Measurements from ENCODE around the gene CMKLR1. TPM values are rescaled to one million over a fixed set of nuclear protein-coding genes. Genes with fewer than 3 reads are reported as not detected.

The CMKLR1 gene
- total and polyA plus RNA-seq, 2 donors (not counting 1 experiment from before 2014, with no cell fraction given) = 0.06 to 0.54 TPM

GRCh38 chr12:108327621-108328344 is 11.3 kb downstream of the CMKLR1 start:
- H3K9me3 ChIP-seq (ENCODE audit: control extremely low read depth in 1 of 3, control insufficient read depth in 2 of 3, insufficient read depth in 1 of 3, low read length in 2 of 3) = no peaks in the 10 kb centered on the region
- H3K79me2 ChIP-seq (ENCODE audit: control insufficient read depth, insufficient read depth, low read length) = no peaks in the 10 kb centered on the region
- no peaks in the 10 kb centered on the region for H3K4me1 ChIP-seq (ENCODE audit: control insufficient read depth in 2 of 2, insufficient read depth in 2 of 2, low read length in 2 of 2)
- Mint-ChIP-seq H3K9me3 (ENCODE audit: insufficient read depth) (peaks cover 3% of the 10 kb centered on the region), H3K27ac (no peak overlapping the region), H3K27me3 (peaks cover 13% of the 10 kb centered on the region), H3K4me3 (no peak overlapping the region), H3K4me1 (no peaks in the 10 kb centered on the region)
- H3K36me3 ChIP-seq (replicated peaks in 1 of 2; ENCODE audit: control extremely low read depth in 1 of 2, control insufficient read depth in 1 of 2, extremely low read depth in 1 of 2, insufficient read depth in 2 of 2, low read length in 1 of 2) = no peaks in the 10 kb centered on the region
- 64% methylated on average over 12 of the region's 15 CpGs for WGBS (ENCODE audit: insufficient coverage)
- peaks cover 0 to 3% (median 0%) of the 10 kb centered on the region in 4 experiments for H3K27me3 ChIP-seq (replicated peaks in 1 of 4; ENCODE audit: control extremely low read depth in 1 of 4, control insufficient read depth in 3 of 4, insufficient read depth in 4 of 4, low read length in 3 of 4)
- ATAC-seq (ENCODE audit: low read depth) (no peak), DNase-seq (no peak)
- H3K4me3 ChIP-seq (ENCODE audit: control extremely low read depth in 1 of 5, extremely low read depth in 1 of 5, insufficient read depth in 1 of 5, low read depth in 2 of 5, low read length in 4 of 5) = no peak overlapping the region
- no peak overlapping the region for H3K4me2 ChIP-seq (replicated peaks; ENCODE audit: low read depth, low read length, poor library complexity, severe bottlenecking)
- ChIA-PET POLR2A (no interaction called here), CTCF (no interaction called here)
- H2AFZ ChIP-seq (ENCODE audit: insufficient read depth, low read depth, low read length, poor library complexity, severe bottlenecking) = no peak overlapping the region
- TF ChIP-seq, protein P1, sequence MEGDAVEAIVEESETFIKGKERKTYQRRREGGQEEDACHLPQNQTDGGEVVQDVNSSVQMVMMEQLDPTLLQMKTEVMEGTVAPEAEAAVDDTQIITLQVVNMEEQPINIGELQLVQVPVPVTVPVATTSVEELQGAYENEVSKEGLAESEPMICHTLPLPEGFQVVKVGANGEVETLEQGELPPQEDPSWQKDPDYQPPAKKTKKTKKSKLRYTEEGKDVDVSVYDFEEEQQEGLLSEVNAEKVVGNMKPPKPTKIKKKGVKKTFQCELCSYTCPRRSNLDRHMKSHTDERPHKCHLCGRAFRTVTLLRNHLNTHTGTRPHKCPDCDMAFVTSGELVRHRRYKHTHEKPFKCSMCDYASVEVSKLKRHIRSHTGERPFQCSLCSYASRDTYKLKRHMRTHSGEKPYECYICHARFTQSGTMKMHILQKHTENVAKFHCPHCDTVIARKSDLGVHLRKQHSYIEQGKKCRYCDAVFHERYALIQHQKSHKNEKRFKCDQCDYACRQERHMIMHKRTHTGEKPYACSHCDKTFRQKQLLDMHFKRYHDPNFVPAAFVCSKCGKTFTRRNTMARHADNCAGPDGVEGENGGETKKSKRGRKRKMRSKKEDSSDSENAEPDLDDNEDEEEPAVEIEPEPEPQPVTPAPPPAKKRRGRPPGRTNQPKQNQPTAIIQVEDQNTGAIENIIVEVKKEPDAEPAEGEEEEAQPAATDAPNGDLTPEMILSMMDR (IDR thresholded peaks at IDR 0.05) = no peak
- TF ChIP-seq EZH2 (IDR thresholded peaks at IDR 0.05; ENCODE audit: borderline replicate concordance, insufficient read depth, low read depth, low read length, poor library complexity, severe bottlenecking) = no peak
- no peaks in the 10 kb centered on the region for H4K20me1 ChIP-seq (ENCODE audit: control insufficient read depth, insufficient read depth, low read length, poor library complexity, severe bottlenecking)
- intact Hi-C loops (cut with micrococcal nuclease) = no loop called here
- no peak overlapping the region for H3K27ac ChIP-seq (ENCODE audit: low read length in 2 of 2)
- no peak overlapping the region for H3K9ac ChIP-seq (ENCODE audit: low read length)

DNA sequence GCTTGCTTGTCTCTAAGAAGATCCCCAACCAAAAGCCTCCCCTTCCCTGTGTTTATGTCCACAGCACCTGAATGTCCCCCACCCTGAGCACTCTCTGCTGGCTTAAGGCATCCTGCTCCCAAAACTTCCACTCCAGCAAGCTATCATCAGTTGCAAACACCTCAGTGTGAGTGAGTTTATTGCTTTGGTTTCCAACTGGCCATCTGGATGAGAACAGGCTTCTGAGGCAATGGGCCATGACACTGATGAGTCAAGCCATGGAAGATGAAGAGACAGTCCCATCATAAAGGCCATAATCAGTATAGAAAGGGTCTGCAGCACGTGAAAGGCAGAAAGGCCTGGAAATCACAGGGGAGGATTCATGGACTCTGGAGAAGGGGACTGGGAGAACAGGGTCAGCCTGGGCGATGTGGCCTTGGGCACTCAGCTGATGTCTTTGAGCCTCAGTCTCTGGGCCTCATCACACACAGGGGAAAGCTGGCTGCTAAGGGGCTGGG is 12.8 kb downstream of the CMKLR1 start:
- ChIA-PET POLR2A (no interaction called here), CTCF (no interaction called here)
- H3K4me1 ChIP-seq (ENCODE audit: control insufficient read depth in 2 of 2, insufficient read depth in 2 of 2, low read length in 2 of 2) = no peaks in the 10 kb centered on the region
- no peak for DNase-seq
- H3K9me3 Mint-ChIP-seq (ENCODE audit: insufficient read depth) = peaks cover 3% of the 10 kb centered on the region
- no peaks in the 10 kb centered on the region for H3K36me3 ChIP-seq (replicated peaks in 1 of 2; ENCODE audit: control extremely low read depth in 1 of 2, control insufficient read depth in 1 of 2, extremely low read depth in 1 of 2, insufficient read depth in 2 of 2, low read length in 1 of 2)
- H3K79me2 ChIP-seq (ENCODE audit: control insufficient read depth, insufficient read depth, low read length) = no peaks in the 10 kb centered on the region
- H3K4me3 Mint-ChIP-seq = no peak overlapping the region
- no peak overlapping the region for H3K4me2 ChIP-seq (replicated peaks; ENCODE audit: low read depth, low read length, poor library complexity, severe bottlenecking)
- no peaks in the 10 kb centered on the region for H3K9me3 ChIP-seq (ENCODE audit: control extremely low read depth in 1 of 3, control insufficient read depth in 2 of 3, insufficient read depth in 1 of 3, low read length in 2 of 3)
- no peak overlapping the region for H2AFZ ChIP-seq (ENCODE audit: insufficient read depth, low read depth, low read length, poor library complexity, severe bottlenecking)
- H3K27ac ChIP-seq (ENCODE audit: low read length in 2 of 2) = no peak overlapping the region
- no peak for TF ChIP-seq EZH2 (IDR thresholded peaks at IDR 0.05; ENCODE audit: borderline replicate concordance, insufficient read depth, low read depth, low read length, poor library complexity, severe bottlenecking)
- TF ChIP-seq, protein P1 (IDR thresholded peaks at IDR 0.05) = no peak
- no peaks in the 10 kb centered on the region for H4K20me1 ChIP-seq (ENCODE audit: control insufficient read depth, insufficient read depth, low read length, poor library complexity, severe bottlenecking)
- H3K27me3 ChIP-seq (replicated peaks in 1 of 4; ENCODE audit: control extremely low read depth in 1 of 4, control insufficient read depth in 3 of 4, insufficient read depth in 4 of 4, low read length in 3 of 4) = peaks cover 0 to 7% (median 0%) of the 10 kb centered on the region in 4 experiments
- no peak overlapping the region for H3K9ac ChIP-seq (ENCODE audit: low read length)
- WGBS (ENCODE audit: insufficient coverage) = 50% methylated on average over 2 of the region's 2 CpGs
- no peak for ATAC-seq (ENCODE audit: low read depth)
- intact Hi-C loops (cut with micrococcal nuclease) = no loop called here
- H3K4me3 ChIP-seq (ENCODE audit: control extremely low read depth in 1 of 5, extremely low read depth in 1 of 5, insufficient read depth in 1 of 5, low read depth in 2 of 5, low read length in 4 of 5) = no peak overlapping the region
- H3K4me1 Mint-ChIP-seq = no peaks in the 10 kb centered on the region
- H3K27ac Mint-ChIP-seq = no peak overlapping the region
- peaks cover 24% of the 10 kb centered on the region for H3K27me3 Mint-ChIP-seq

Measured in B cell (primary cell).